Spleen (tissue), 7 donors: ENCODE measurements around the gene CEP44.

Experiments
- CTCF ChIP-seq, 11 experiments: fragments of 200-600 bp in 7 of 11; fragments of 450-650 bp in 4 of 11; sonication (generic) in 4 of 11; IDR thresholded peaks in 8 of 11; conservative IDR thresholded peaks in 3 of 11; 1 replicate in 7 of 11; 2 replicates in 4 of 11; pipeline versions ENCODE4 v1.4.0 to v1.8.0; 2016 to 2021; ENCODE audit warnings: antibody characterized with exemption in 11 of 11, inconsistent platforms in 4 of 11, mild to moderate bottlenecking in 1 of 11
- POLR2A ChIP-seq, 3 donors: fragments of 450-650 bp; IDR thresholded peaks; one replicate each; pipeline ENCODE4 v1.5.1; 2017; ENCODE audit warnings: antibody characterized with exemption in 3 of 3, mild to moderate bottlenecking in 1 of 3
- POLR2AphosphoS5 ChIP-seq, 3 donors: sonication (generic); formaldehyde crosslinking; IDR thresholded peaks; one replicate each; pipeline ENCODE4 v1.5.1; 2017; ENCODE audit warnings: antibody characterized with exemption in 3 of 3
- donor health status: DM: no; HTN: no; CAD: no; lungs with moderate emphysema.
- donor health status: DM: no; HTN: no; CAD: no.
- donor health status: DM: no; HTN: no; CAD: no.

DNA sequence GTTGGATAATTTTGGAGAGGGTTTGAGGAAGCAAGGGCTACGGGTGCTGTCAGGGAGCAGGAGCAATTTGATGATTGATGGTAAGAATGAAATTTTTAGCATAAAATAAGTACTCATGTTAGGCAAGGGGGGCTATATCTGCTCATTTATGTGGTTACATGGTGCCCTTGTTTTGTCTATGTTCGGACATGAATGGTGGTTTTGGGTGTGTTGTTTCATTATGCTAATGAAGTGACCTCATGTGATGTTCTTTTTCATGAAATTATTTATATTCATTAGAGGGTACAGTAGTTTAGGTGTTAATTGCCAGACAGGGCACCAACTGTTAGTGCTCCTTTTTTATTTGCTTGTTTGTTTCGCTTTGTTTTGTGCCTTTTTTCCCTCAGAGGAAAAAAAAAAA lies 29.3 kb downstream of the CEP44 start:
- TF ChIP-seq CTCF (IDR thresholded peaks at IDR 0.05 in 8 of 11, conservative IDR thresholded peaks at IDR 0.05 in 3 of 11) = no peak
- TF ChIP-seq POLR2A (IDR thresholded peaks at IDR 0.05) = no peak
- no peak for TF ChIP-seq POLR2AphosphoS5 (IDR thresholded peaks at IDR 0.05)
